Tongue (tissue), 2 donors: ENCODE data around the gene ADAMTSL5. TPM values are rescaled to one million over a fixed set of nuclear protein-coding genes. Genes with fewer than 3 reads are reported as not detected.
"Not testable (repeated sequence)": the region's sequence is repeated elsewhere in the genome, so short reads cannot be mapped to it uniquely, and the experiment has no call there.

Source experiments
- DNase-seq: peaks from one replicate; pipeline ENCODE4 v3.0.0-alpha.2; 2015
- total RNA-seq: library from RNA; depleted of rRNA; stranded (reverse); fragments of >200 nt; gene quantifications from one replicate; pipeline ENCODE4 v1.2.3, GENCODE V29; 2014

The ADAMTSL5 gene
- total RNA-seq, result 9.0 TPM

- peak; percentile 69 for DNase-seq
These were observed at the start of gene ADAMTSL5 for GRCh38 chr19:1512671-1513498. TSS of gene ADAMTSL5 (minus strand) at chr19:1513019. CDS start at chr19:1510943, 2,076 bp downstream.

GRCh38 chr19:1561236-1561842 is 48.5 kb upstream of the ADAMTSL5 start:
- DNase-seq, result no peak

- no peak for DNase-seq
These were observed 47.6 kb upstream of the ADAMTSL5 start for GRCh38 chr19:1560286-1560882.

GRCh38 chr19:1558552-1558951 is 45.7 kb upstream of the ADAMTSL5 start:
- DNase-seq, result no peak

GRCh38 chr19:1556390-1557070 is 43.7 kb upstream of the ADAMTSL5 start:
- no peak for DNase-seq

GRCh38 chr19:1555487-1556389 is 42.9 kb upstream of the ADAMTSL5 start:
- DNase-seq, result no peak

GRCh38 chr19:1554968-1555367 is 42.1 kb upstream of the ADAMTSL5 start:
- DNase-seq, result no peak

- DNase-seq, result no peak
These were observed 40.6 kb upstream of the ADAMTSL5 start for GRCh38 chr19:1553415-1553814.

GRCh38 chr19:1551068-1552040 is 38.5 kb upstream of the ADAMTSL5 start:
- no peak for DNase-seq

GRCh38 chr19:1549332-1549945 is 36.6 kb upstream of the ADAMTSL5 start:
- DNase-seq, result no peak

GRCh38 chr19:1540365-1540925 is 27.6 kb upstream of the ADAMTSL5 start:
- DNase-seq, result peak; percentile 72

- not testable (repeated sequence) for DNase-seq
These were observed 26.9 kb upstream of the ADAMTSL5 start for GRCh38 chr19:1539749-1540148.

- DNase-seq, result peak; percentile 20
These were observed 26.2 kb upstream of the ADAMTSL5 start for GRCh38 chr19:1538978-1539377.

- DNase-seq, result not testable (repeated sequence)
These were observed 22.9 kb upstream of the ADAMTSL5 start for GRCh38 chr19:1535699-1536098.

GRCh38 chr19:1534972-1535371 is 22.2 kb upstream of the ADAMTSL5 start:
- no peak for DNase-seq

GRCh38 chr19:1533510-1534150 is 20.8 kb upstream of the ADAMTSL5 start:
- DNase-seq, result no peak

- no peak for DNase-seq
These were observed 19.2 kb upstream of the ADAMTSL5 start for GRCh38 chr19:1532003-1532402.

GRCh38 chr19:1531587-1531986 is 18.8 kb upstream of the ADAMTSL5 start:
- DNase-seq, result no peak

GRCh38 chr19:1530856-1531255 is 18.0 kb upstream of the ADAMTSL5 start:
- not testable (repeated sequence) for DNase-seq
